K562 (cell line): Measurements from ENCODE around the gene FBXW7. TPM values are rescaled to one million over a fixed set of nuclear protein-coding genes. Genes with fewer than 3 reads are reported as not detected.

Experiments used
- ETS2 ChIP-seq: IDR thresholded peaks from 2 replicates; pipeline ENCODE4 v1.6.1; 2016; ENCODE audit warnings: borderline replicate concordance, missing genetic modification characterization, mild to moderate bottlenecking, moderate library complexity, missing compliant biosample characterization; ENCODE audit not compliant: poor library complexity, severe bottlenecking
- HDAC2 ChIP-seq: fragments of 450-650 bp; IDR thresholded peaks from 2 replicates; pipeline ENCODE4 v1.6.1; 2016; ENCODE audit warnings: mild to moderate bottlenecking
- HDAC3 ChIP-seq: fragments of 450-650 bp; IDR thresholded peaks from 2 replicates; pipeline ENCODE4 v1.6.1; 2018; ENCODE audit warnings: borderline replicate concordance, mild to moderate bottlenecking, moderate library complexity; ENCODE audit not compliant: partially characterized antibody
- MECOM ChIP-seq: fragments of 250-450 bp; sonication (Bioruptor Pico); IDR thresholded peaks from 2 replicates; pipeline ENCODE4 v1.8.0; 2022; ENCODE audit warnings: inconsistent platforms
- MTA2 ChIP-seq: fragments of 450-650 bp; IDR thresholded peaks from 2 replicates; pipeline ENCODE4 v1.6.1; 2016; ENCODE audit warnings: low read depth
- NCOR1 ChIP-seq: fragments of 450-650 bp; IDR thresholded peaks from 2 replicates; pipeline ENCODE4 v1.6.1; 2016; ENCODE audit warnings: mild to moderate bottlenecking, moderate library complexity
- NFE2 ChIP-seq: IDR thresholded peaks from 2 replicates; pipeline ENCODE4 v1.6.1; 2014; ENCODE audit warnings: antibody characterized with exemption, low read depth
- NR2C1 ChIP-seq, 2 experiments: fragments of 450-650 bp; IDR thresholded peaks; 2 replicates each; pipeline ENCODE4 v1.6.1; 2017; ENCODE audit warnings: mild to moderate bottlenecking in 2 of 2, antibody characterized with exemption in 1 of 2, inconsistent platforms in 1 of 2, missing compliant biosample characterization in 1 of 2, missing genetic modification characterization in 1 of 2
- POLR2AphosphoS5 ChIP-seq: IDR thresholded peaks from 2 replicates; pipeline ENCODE4 v1.6.1; 2011; ENCODE audit warnings: mild to moderate bottlenecking, low read depth, low read length, moderate library complexity; ENCODE audit not compliant: control insufficient read depth, insufficient read depth
- SUPT5H ChIP-seq: fragments of 450-650 bp; IDR thresholded peaks from 2 replicates; pipeline ENCODE4 v1.6.1; 2016
- TCF3 ChIP-seq: sonication (generic); formaldehyde crosslinking; IDR thresholded peaks from 2 replicates; pipeline ENCODE4 v1.4.0; 2020; ENCODE audit warnings: mild to moderate bottlenecking, missing genetic modification reagents
- TEAD1 ChIP-seq, 2 experiments: fragments of 450-650 bp in 1 of 2; sonication (generic) in 1 of 2; formaldehyde crosslinking; IDR thresholded peaks; 2 replicates each; pipeline versions ENCODE4 v1.4.0 to v1.8.0; 2020 to 2022; ENCODE audit warnings: mild to moderate bottlenecking in 2 of 2, missing genetic modification reagents in 1 of 2
- TEAD4 ChIP-seq, 2 experiments: sonication (generic) in 1 of 2; formaldehyde crosslinking in 1 of 2; IDR thresholded peaks; 2 replicates each; pipeline versions ENCODE4 v1.6.1 to v1.8.0; 2012 to 2022; ENCODE audit warnings: borderline replicate concordance in 1 of 2, inconsistent platforms in 1 of 2, low read length in 1 of 2, mild to moderate bottlenecking in 1 of 2, missing genetic modification reagents in 1 of 2
- ZNF41 ChIP-seq: fragments of 250-450 bp; sonication (Bioruptor Pico); conservative IDR thresholded peaks from 2 replicates; pipeline ENCODE4 v1.4.0; 2020; ENCODE audit warnings: mild to moderate bottlenecking
- polyA plus RNA-seq, 8 experiments: library from polyadenylated mRNA; depleted of rRNA in 4 of 8; stranded (reverse) in 5 of 8; unstranded in 3 of 8; fragments of >200 nt; fragmentation: Nextera tagmentation in 2 of 8; fragmentation: Illumina TruSeq in 1 of 8; extraction: Ambion mirVana in 2 of 8; extraction: Trizol in 1 of 8; gene quantifications; 2 replicates each; pipeline versions ENCODE4 v1.2.1 to v1.2.3, GENCODE V29; 2011 to 2014; ENCODE audit warnings: inconsistent platforms in 1 of 8, missing spikeins in 1 of 8
- total RNA-seq, 7 experiments: library from RNA; depleted of rRNA in 6 of 7; stranded (reverse); fragments of >200 nt in 6 of 7; fragmentation: Illumina TruSeq in 2 of 7; extraction: Trizol in 2 of 7; gene quantifications; 2 replicates each; pipeline versions ENCODE4 v1.2.1 to v1.2.3, GENCODE V29; 2011 to 2021; ENCODE audit warnings: low replicate concordance in 1 of 7
- TF ChIP-seq, protein P1 (sequence below): IDR thresholded peaks from 2 replicates; pipeline ENCODE4 v1.6.1; 2011; ENCODE audit warnings: borderline replicate concordance, low read depth, mild to moderate bottlenecking, moderate library complexity, low read length; ENCODE audit not compliant: insufficient read depth, poor library complexity, severe bottlenecking

The FBXW7 gene
- total and polyA plus RNA-seq, 9 of the 15 experiments (the other 6 are each of a cell fraction or from before 2014, with no cell fraction given): 6.8 to 44.2 (median 16.4) TPM

DNA sequence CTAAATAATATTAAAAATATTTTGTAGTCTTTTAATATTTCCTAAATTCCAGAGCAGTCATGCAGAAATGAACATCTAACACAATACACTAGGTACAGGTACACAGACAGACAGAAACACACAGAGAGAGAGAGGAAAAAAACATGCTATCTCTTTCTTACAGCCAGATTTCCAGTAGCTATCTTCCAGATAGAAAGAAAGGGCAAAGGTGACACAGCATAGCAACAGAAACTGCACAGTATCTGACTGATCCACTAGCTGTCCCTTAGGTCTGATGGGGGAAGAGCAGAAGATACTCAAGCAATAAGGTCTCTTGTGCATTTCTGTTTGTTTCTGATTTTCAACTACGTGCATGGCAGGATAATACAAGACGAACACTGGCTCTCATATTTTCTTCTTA is 7.8 kb downstream of the FBXW7 start (continued):
- TF ChIP-seq ETS2 (tag) (no peak), ZNF41 (CRISPR knock-in tag) (no peak), TEAD1 (CRISPR knock-in tag; IDR thresholded peaks at IDR 0.05) (no peak), MTA2 (peak; percentile 44; the same call in 1 of the 2 replicates), TEAD4 (IDR thresholded peaks at IDR 0.05; ENCODE audit: low read length) (peak; percentile 72), TEAD4 (CRISPR knock-in tag; IDR thresholded peaks at IDR 0.05; ENCODE audit: borderline replicate concordance) (no peak), NFE2 (peak; percentile 63), NCOR1 (peak; percentile 63; the same call in 1 of the 2 replicates), TCF3 (CRISPR knock-in tag) (peak; percentile 51), MECOM (CRISPR knock-in tag) (0 out of 2 replicates have a peak, but pooled peaks have one; percentile 55), SUPT5H (no peak), HDAC2 (peak; percentile 77; the same call in 1 of the 2 replicates), NR2C1 (IDR thresholded peaks at IDR 0.05) (peak; percentile 71), NR2C1 (tag; IDR thresholded peaks at IDR 0.05) (peak; percentile 86), POLR2AphosphoS5 (peak; percentile 38; the same call in 1 of the 2 replicates), HDAC3 (peak; percentile 38)
- TF ChIP-seq, protein P1, sequence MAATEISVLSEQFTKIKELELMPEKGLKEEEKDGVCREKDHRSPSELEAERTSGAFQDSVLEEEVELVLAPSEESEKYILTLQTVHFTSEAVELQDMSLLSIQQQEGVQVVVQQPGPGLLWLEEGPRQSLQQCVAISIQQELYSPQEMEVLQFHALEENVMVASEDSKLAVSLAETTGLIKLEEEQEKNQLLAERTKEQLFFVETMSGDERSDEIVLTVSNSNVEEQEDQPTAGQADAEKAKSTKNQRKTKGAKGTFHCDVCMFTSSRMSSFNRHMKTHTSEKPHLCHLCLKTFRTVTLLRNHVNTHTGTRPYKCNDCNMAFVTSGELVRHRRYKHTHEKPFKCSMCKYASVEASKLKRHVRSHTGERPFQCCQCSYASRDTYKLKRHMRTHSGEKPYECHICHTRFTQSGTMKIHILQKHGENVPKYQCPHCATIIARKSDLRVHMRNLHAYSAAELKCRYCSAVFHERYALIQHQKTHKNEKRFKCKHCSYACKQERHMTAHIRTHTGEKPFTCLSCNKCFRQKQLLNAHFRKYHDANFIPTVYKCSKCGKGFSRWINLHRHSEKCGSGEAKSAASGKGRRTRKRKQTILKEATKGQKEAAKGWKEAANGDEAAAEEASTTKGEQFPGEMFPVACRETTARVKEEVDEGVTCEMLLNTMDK: no peak
